Endothelial cell of umbilical vein (primary cell): ENCODE results near the gene DUSP8. TPM values are rescaled to one million over a fixed set of nuclear protein-coding genes. Genes with fewer than 3 reads are reported as not detected.

Source experiments
- BruUV-seq: library from RNA; stranded (reverse); fragments of 400-500 nt; replicated peaks from 2 replicates; lab custom pipeline; 2021; lab: Mats Ljungman, UMichigan
- CTCF ChIA-PET: fragments of 300-600, 350-600 bp; sonication (Branson Sonifier 250); formaldehyde crosslinking; loops from one replicate; lab custom pipeline; 2021; ENCODE audit warnings: antibody characterized with exemption, inconsistent platforms; lab: Charles Lee
- POLR2A ChIA-PET: fragments of 300-600, 350-600 bp; sonication (Branson Sonifier 250); formaldehyde crosslinking; loops from one replicate; lab custom pipeline; 2021; ENCODE audit warnings: antibody characterized with exemption, inconsistent platforms; lab: Charles Lee
- DNase-seq: peaks from one replicate; pipeline ENCODE4 v3.0.0-alpha.2; 2011; ENCODE audit warnings: low read depth, low spot score
- FAIRE-seq: peaks from 2 replicates; lab custom pipeline; 2011; peaks lifted over from hg19 to GRCh38; lab: Jason Lieb, UNC
- H2AFZ ChIP-seq: 2 replicates; pipeline ENCODE4 v1.6.0; 2012; ENCODE audit warnings: low read depth, low read length, control low read depth, inconsistent platforms
- H3K27ac ChIP-seq: 2 replicates; pipeline ENCODE4 v1.5.1; 2011; ENCODE audit warnings: low read depth, mild to moderate bottlenecking, control low read depth, low read length, moderate library complexity; ENCODE audit not compliant: insufficient read depth
- H3K27me3 ChIP-seq, 2 experiments: 2 replicates each; pipeline versions ENCODE4 v1.6.0 to v1.6.1; 2011; ENCODE audit warnings: low read length in 2 of 2, mixed read lengths in 1 of 2; ENCODE audit not compliant: control insufficient read depth in 2 of 2, insufficient read depth in 2 of 2
- H3K36me3 ChIP-seq, 2 experiments: 2 replicates in 1 of 2; 3 replicates in 1 of 2; pipeline ENCODE4 v1.5.1; 2011; ENCODE audit warnings: low read length in 2 of 2, mild to moderate bottlenecking in 1 of 2, moderate library complexity in 1 of 2; ENCODE audit not compliant: control insufficient read depth in 2 of 2, insufficient read depth in 2 of 2; ENCODE audit errors: extremely low read depth in 1 of 2
- H3K4me1 ChIP-seq: 3 replicates; pipeline ENCODE4 v1.5.1; 2011; ENCODE audit warnings: mild to moderate bottlenecking, low read length; ENCODE audit not compliant: control insufficient read depth, insufficient read depth; ENCODE audit errors: extremely low read depth
- H3K4me2 ChIP-seq: 2 replicates; pipeline ENCODE4 v1.6.1; 2011; ENCODE audit warnings: low read length, control low read depth, mixed read lengths; ENCODE audit not compliant: insufficient read depth
- H3K4me3 ChIP-seq, 3 experiments: fragments of 200-600 bp in 1 of 3; sonication (generic), shearing (Covaris generic) in 1 of 3; replicated peaks in 1 of 3; 2 replicates each; pipeline ENCODE4 v1.5.1; 2011 to 2016; ENCODE audit warnings: control low read depth in 3 of 3, low read length in 3 of 3, mild to moderate bottlenecking in 2 of 3, inconsistent platforms in 1 of 3, low read depth in 1 of 3, moderate library complexity in 1 of 3; ENCODE audit not compliant: insufficient read depth in 1 of 3
- H3K79me2 ChIP-seq: 2 replicates; pipeline ENCODE4 v1.6.0; 2012; ENCODE audit warnings: low read length, inconsistent platforms; ENCODE audit not compliant: control insufficient read depth, insufficient read depth
- H3K9ac ChIP-seq: replicated peaks from 2 replicates; pipeline ENCODE3; 2011; ENCODE audit warnings: low read length, control low read depth; ENCODE audit not compliant: insufficient read depth; ENCODE audit errors: extremely low read depth
- H3K9me1 ChIP-seq: replicated peaks from 3 replicates; pipeline ENCODE4 v1.6.0; 2011; ENCODE audit warnings: mild to moderate bottlenecking, low read length; ENCODE audit not compliant: control insufficient read depth, insufficient read depth; ENCODE audit errors: extremely low read depth
- H3K9me3 ChIP-seq: replicated peaks from 2 replicates; pipeline ENCODE4 v1.5.1; 2012; ENCODE audit warnings: low read length, inconsistent platforms; ENCODE audit not compliant: control insufficient read depth, insufficient read depth
- H4K20me1 ChIP-seq: replicated peaks from 2 replicates; pipeline ENCODE3; 2011; ENCODE audit warnings: mild to moderate bottlenecking, low read length; ENCODE audit not compliant: control insufficient read depth, insufficient read depth; ENCODE audit errors: extremely low read depth
- GATA2 ChIP-seq: IDR thresholded peaks from 2 replicates; pipeline ENCODE4 v1.7.0; 2011; ENCODE audit warnings: low read depth, mild to moderate bottlenecking, moderate library complexity, mixed read lengths, low read length; ENCODE audit not compliant: insufficient read length, insufficient read depth
- JUN ChIP-seq: IDR thresholded peaks from 2 replicates; pipeline ENCODE4 v1.6.1; 2011; ENCODE audit warnings: borderline replicate concordance, low read depth; ENCODE audit not compliant: insufficient read length, insufficient read depth
- MYC ChIP-seq: IDR thresholded peaks from one replicate; pipeline ENCODE4 v1.6.1; 2011; ENCODE audit warnings: mild to moderate bottlenecking, low read depth, low read length
- POLR2A ChIP-seq: IDR thresholded peaks from 2 replicates; pipeline ENCODE4 v1.6.1; 2012; ENCODE audit warnings: low read depth, mild to moderate bottlenecking, control low read depth, low read length
- POLR2AphosphoS5 ChIP-seq: IDR thresholded peaks from 2 replicates; pipeline ENCODE4 v1.6.1; 2012; ENCODE audit warnings: low read depth, mild to moderate bottlenecking, control low read depth, low read length, moderate library complexity; ENCODE audit not compliant: insufficient read depth
- dilution Hi-C: fragments of 300-500 bp; cut with MboI; formaldehyde crosslinking; loops from one replicate; pipeline ENCODE4 v1.15.0; 2019; ENCODE audit warnings: low sequenced_read_pairs; ENCODE audit not compliant: extremely low pct_ligation_motif_present
- intact Hi-C: fragments of 100-400 bp; cut with micrococcal nuclease; formaldehyde crosslinking; loops from one replicate; pipeline ENCODE4 v1.10.0; 2022
- polyA plus RNA-seq, 4 experiments: library from polyadenylated mRNA; depleted of rRNA in 3 of 4; stranded (reverse) in 3 of 4; unstranded in 1 of 4; fragments of >200 nt; gene quantifications; 2 replicates each; pipeline versions ENCODE4 v1.2.1 to v1.2.3, GENCODE V29; 2011 to 2012; ENCODE audit warnings: missing spikeins in 1 of 4
- total RNA-seq: library from RNA; stranded (reverse); gene quantifications from 2 replicates; pipeline ENCODE4 v1.2.3, GENCODE V29; 2021
- TF ChIP-seq, protein P1 (sequence below), 2 donors: IDR thresholded peaks; 1 replicate in 1 of 2; 2 replicates in 1 of 2; pipeline ENCODE4 v1.5.1; 2011; ENCODE audit warnings: low read length in 2 of 2, mild to moderate bottlenecking in 2 of 2, moderate library complexity in 2 of 2, control low read depth in 1 of 2, inconsistent platforms in 1 of 2, low read depth in 1 of 2; ENCODE audit not compliant: insufficient read depth in 1 of 2; ENCODE audit errors: extremely low read depth in 1 of 2
- TF ChIP-seq, protein P2 (sequence below): IDR thresholded peaks from 2 replicates; pipeline ENCODE4 v1.6.1; 2011; ENCODE audit not compliant: insufficient read depth, insufficient read length

Gene DUSP8
- total and polyA plus RNA-seq, 2 donors (not counting 3 experiments of a cell fraction or from before 2014, with no cell fraction given): 4.6 to 5.9 TPM

DNA sequence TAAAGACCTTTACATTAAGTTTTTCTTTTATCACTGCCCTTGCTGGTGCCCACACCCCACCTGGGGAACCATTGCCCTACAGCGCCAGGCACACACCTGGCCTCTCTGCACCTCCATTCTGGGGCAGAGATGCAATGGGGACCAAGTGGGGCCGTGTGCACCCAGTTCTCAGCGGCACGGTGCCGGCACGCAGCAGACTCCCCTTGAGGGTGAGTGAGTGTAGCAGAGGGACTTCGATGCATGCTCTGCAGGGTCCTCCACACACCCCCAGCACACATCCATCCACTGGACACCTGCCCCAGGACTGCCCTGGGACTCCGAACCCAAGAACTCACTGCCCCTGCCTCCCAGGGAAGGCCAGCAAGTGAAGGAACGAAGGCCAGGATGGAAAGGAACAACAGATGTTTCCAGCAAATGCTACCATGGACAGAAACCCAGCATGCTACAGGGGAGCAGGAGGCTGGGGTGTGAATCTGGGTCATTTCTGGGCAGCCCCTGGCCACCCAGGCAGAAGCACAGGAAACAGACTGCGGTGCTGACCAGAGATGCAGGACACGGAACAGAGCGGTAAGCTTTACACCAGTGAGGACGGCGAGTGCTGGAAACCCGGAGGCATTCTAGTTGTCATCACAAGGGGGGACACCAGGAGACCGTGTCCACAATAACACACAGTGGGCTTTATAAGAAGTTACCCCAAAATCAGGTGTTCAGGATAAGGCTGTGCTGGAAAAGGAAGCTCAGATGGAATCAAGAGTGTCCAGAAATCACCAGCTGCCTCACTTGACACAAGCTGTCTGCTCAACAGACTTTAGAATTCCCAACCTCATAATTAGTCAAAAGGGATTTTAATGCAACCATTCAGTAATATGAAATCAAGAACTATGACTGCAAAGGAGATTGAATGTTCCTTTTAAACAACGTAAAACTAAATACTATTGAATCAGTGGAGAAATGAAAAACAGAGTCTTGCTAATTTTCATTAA, 52.8 kb downstream of the DUSP8 start:
- BruUV-seq: no TSS peak
- no peak overlapping the region for H3K4me3 ChIP-seq
- H3K4me2 ChIP-seq: no peak overlapping the region
- H3K27me3 ChIP-seq: no peaks in the 10 kb centered on the region
- no peaks in the 10 kb centered on the region for H3K4me1 ChIP-seq
- dilution Hi-C loops: no loop called here
- H4K20me1 ChIP-seq: peaks cover 3% of the 10 kb centered on the region
- DNase-seq: no peak
- no peaks in the 10 kb centered on the region for H3K36me3 ChIP-seq
- ChIA-PET CTCF (interaction anchor here (0.9 kb wide), 1 partner anchor 56 kb away, joined by 3 read pairs; no protein-coding TSS in a partner anchor), POLR2A (no interaction called here)
- H3K9me3 ChIP-seq: no peaks in the 10 kb centered on the region
- no peak for TF ChIP-seq JUN
- no peak for TF ChIP-seq MYC
- no peak for TF ChIP-seq POLR2A
- no peak for TF ChIP-seq POLR2AphosphoS5
- TF ChIP-seq GATA2: no peak
- TF ChIP-seq, protein P1, sequence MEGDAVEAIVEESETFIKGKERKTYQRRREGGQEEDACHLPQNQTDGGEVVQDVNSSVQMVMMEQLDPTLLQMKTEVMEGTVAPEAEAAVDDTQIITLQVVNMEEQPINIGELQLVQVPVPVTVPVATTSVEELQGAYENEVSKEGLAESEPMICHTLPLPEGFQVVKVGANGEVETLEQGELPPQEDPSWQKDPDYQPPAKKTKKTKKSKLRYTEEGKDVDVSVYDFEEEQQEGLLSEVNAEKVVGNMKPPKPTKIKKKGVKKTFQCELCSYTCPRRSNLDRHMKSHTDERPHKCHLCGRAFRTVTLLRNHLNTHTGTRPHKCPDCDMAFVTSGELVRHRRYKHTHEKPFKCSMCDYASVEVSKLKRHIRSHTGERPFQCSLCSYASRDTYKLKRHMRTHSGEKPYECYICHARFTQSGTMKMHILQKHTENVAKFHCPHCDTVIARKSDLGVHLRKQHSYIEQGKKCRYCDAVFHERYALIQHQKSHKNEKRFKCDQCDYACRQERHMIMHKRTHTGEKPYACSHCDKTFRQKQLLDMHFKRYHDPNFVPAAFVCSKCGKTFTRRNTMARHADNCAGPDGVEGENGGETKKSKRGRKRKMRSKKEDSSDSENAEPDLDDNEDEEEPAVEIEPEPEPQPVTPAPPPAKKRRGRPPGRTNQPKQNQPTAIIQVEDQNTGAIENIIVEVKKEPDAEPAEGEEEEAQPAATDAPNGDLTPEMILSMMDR (IDR thresholded peaks at IDR 0.05; ENCODE audit: extremely low read depth in 1 of 2, insufficient read depth in 1 of 2, low read depth in 1 of 2, low read length in 2 of 2): no peak
- TF ChIP-seq, protein P2, sequence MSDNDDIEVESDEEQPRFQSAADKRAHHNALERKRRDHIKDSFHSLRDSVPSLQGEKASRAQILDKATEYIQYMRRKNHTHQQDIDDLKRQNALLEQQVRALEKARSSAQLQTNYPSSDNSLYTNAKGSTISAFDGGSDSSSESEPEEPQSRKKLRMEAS: no peak
- intact Hi-C loops: loop anchor here (5.0 to 10.0 kb wide), 2 partner anchors 135 to 302 kb away; partner anchors contain the start of gene BRSK2
- no peak for FAIRE-seq
- no peaks in the 10 kb centered on the region for H3K9me1 ChIP-seq
- peaks cover 20% of the 10 kb centered on the region for H3K79me2 ChIP-seq
- H3K27ac ChIP-seq: no peak overlapping the region
- no peak overlapping the region for H2AFZ ChIP-seq
- H3K9ac ChIP-seq: no peak overlapping the region
